ENCODE results near the gene CANT1. TPM values are rescaled to one million over a fixed set of nuclear protein-coding genes. Genes with fewer than 3 reads are reported as not detected.

CANT1 gene
- total and polyA plus RNA-seq, 2 donors from 2014 or later = 23.0 to 56.6 TPM

DNA sequence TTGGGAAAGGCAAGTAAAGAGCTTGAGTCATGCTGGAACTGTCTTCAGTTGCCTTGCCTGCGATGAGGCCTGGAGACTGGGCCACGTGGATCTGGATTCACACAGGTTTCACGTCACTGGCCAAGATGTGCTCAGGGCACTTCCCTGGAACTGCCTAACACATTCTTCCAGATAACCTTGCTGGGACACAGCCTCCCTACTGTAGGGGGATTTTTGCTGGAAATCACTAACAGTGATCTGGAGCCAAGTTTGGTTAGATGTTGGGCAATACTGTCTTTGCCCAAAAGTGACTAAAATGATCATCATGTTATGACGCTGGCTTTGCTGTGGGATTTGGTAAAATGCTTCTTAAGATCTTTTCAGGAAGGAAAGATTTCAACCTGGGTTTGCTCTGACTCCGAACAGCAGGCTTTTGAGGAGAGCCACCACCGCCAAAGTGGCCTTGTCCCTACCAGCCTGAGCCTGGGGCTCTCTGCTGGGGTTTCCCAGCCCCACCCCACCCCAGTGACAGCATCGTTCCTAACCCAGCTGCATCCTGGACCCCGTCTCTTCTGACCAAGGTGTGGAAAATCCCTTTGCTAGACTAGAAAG lies 29.1 kb upstream of the CANT1 start:
- Histone ChIP-seq H3K9ac (ENCODE audit: low read length in 3 of 3) (no peak overlapping the region), H3K9me3 (ENCODE audit: control insufficient read depth in 2 of 3, insufficient read depth in 1 of 3, low read length in 3 of 3) (no peaks in the 10 kb centered on the region), H3K4me1 (ENCODE audit: control insufficient read depth in 2 of 3, insufficient read depth in 2 of 3, low read depth in 1 of 3, low read length in 3 of 3) (peaks cover 0 to 3% (median 0%) of the 10 kb centered on the region in 3 donors), H3K27me3 (ENCODE audit: control insufficient read depth, insufficient read depth, low read length) (no peaks in the 10 kb centered on the region), H3K27ac (ENCODE audit: low read depth in 2 of 2, low read length in 2 of 2) (no peak overlapping the region), H3K4me3 (ENCODE audit: low read length in 3 of 3) (no peak overlapping the region), H3K36me3 (ENCODE audit: control insufficient read depth in 2 of 3, insufficient read depth in 3 of 3, low read length in 3 of 3) (no peaks in the 10 kb centered on the region)
- DNase-seq (no peak), FAIRE-seq (no peak)
- intact Hi-C loops (cut with DNase I) = no loop called here
- TF ChIP-seq, protein P1, sequence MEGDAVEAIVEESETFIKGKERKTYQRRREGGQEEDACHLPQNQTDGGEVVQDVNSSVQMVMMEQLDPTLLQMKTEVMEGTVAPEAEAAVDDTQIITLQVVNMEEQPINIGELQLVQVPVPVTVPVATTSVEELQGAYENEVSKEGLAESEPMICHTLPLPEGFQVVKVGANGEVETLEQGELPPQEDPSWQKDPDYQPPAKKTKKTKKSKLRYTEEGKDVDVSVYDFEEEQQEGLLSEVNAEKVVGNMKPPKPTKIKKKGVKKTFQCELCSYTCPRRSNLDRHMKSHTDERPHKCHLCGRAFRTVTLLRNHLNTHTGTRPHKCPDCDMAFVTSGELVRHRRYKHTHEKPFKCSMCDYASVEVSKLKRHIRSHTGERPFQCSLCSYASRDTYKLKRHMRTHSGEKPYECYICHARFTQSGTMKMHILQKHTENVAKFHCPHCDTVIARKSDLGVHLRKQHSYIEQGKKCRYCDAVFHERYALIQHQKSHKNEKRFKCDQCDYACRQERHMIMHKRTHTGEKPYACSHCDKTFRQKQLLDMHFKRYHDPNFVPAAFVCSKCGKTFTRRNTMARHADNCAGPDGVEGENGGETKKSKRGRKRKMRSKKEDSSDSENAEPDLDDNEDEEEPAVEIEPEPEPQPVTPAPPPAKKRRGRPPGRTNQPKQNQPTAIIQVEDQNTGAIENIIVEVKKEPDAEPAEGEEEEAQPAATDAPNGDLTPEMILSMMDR (IDR thresholded peaks at IDR 0.05; ENCODE audit: borderline replicate concordance, extremely low read depth, insufficient read depth) = no peak

- no peak for FAIRE-seq
- no peaks in the 10 kb centered on the region for H3K4me1 ChIP-seq (ENCODE audit: control insufficient read depth in 2 of 3, insufficient read depth in 2 of 3, low read depth in 1 of 3, low read length in 3 of 3)
- no peak for DNase-seq
- no peaks in the 10 kb centered on the region for H3K9me3 ChIP-seq (ENCODE audit: control insufficient read depth in 2 of 3, insufficient read depth in 1 of 3, low read length in 3 of 3)
- no peaks in the 10 kb centered on the region for H3K27me3 ChIP-seq (ENCODE audit: control insufficient read depth, insufficient read depth, low read length)
- TF ChIP-seq, protein P1 (IDR thresholded peaks at IDR 0.05; ENCODE audit: borderline replicate concordance, extremely low read depth, insufficient read depth) = no peak
- no peak overlapping the region for H3K27ac ChIP-seq (ENCODE audit: low read depth in 2 of 2, low read length in 2 of 2)
- no peak overlapping the region for H3K4me3 ChIP-seq (ENCODE audit: low read length in 3 of 3)
- intact Hi-C loops (cut with DNase I) = no loop called here
- no peak overlapping the region for H3K9ac ChIP-seq (ENCODE audit: low read length in 3 of 3)
- H3K36me3 ChIP-seq (ENCODE audit: control insufficient read depth in 2 of 3, insufficient read depth in 3 of 3, low read length in 3 of 3) = no peaks in the 10 kb centered on the region
These were observed 27.0 kb upstream of the CANT1 start for GRCh38 chr17:79036596-79036995.

- FAIRE-seq = no peak
These were observed 26.6 kb upstream of the CANT1 start for GRCh38 chr17:79036181-79036580.

More at GRCh38 chr17:79036181-79036580, 26.6 kb upstream of the CANT1 start:
- DNase-seq = no peak
- TF ChIP-seq, protein P1 (IDR thresholded peaks at IDR 0.05; ENCODE audit: borderline replicate concordance, extremely low read depth, insufficient read depth) = no peak
- Histone ChIP-seq H3K4me3 (ENCODE audit: low read length in 3 of 3) (no peak overlapping the region), H3K27me3 (ENCODE audit: control insufficient read depth, insufficient read depth, low read length) (no peaks in the 10 kb centered on the region), H3K4me1 (ENCODE audit: control insufficient read depth in 2 of 3, insufficient read depth in 2 of 3, low read depth in 1 of 3, low read length in 3 of 3) (no peaks in the 10 kb centered on the region), H3K27ac (ENCODE audit: low read depth in 2 of 2, low read length in 2 of 2) (no peak overlapping the region), H3K9me3 (ENCODE audit: control insufficient read depth in 2 of 3, insufficient read depth in 1 of 3, low read length in 3 of 3) (no peaks in the 10 kb centered on the region), H3K36me3 (ENCODE audit: control insufficient read depth in 2 of 3, insufficient read depth in 3 of 3, low read length in 3 of 3) (no peaks in the 10 kb centered on the region), H3K9ac (ENCODE audit: low read length in 3 of 3) (no peak overlapping the region)
- intact Hi-C loops (cut with DNase I) = no loop called here
